ENCODE results near the gene CD2BP2. TPM values are rescaled to one million over a fixed set of nuclear protein-coding genes. Genes with fewer than 3 reads are reported as not detected.
"Not testable (repeated sequence)": the region's sequence is repeated elsewhere in the genome, so short reads cannot be mapped to it uniquely, and the experiment has no call there.

The CD2BP2 gene
- total RNA-seq, 1 experiment from 2014 or later, result 42.8 TPM

- DNase-seq (ENCODE audit: low spot score), result no peak
Observed at GRCh38 chr16:30342751-30343490, 12.2 kb downstream of the CD2BP2 start.

DNA sequence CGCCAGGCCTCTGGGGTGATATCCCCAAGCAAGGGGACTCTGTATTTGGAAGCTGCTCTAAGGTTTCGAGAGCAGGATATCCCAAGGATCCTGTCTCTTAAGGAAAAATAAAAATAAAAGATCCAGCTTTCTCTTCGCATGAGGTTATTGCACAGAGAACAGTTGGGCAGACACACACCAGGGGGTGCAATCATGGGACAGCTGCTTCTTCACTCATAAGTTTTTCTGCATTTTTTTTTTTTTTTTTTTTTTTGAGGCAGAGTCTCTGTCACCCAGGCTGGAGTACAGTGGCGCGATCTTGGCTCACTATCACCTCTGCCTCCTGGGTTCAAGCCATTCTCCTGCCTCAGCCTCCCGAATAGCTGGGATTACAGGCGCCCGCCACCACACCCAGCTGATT lies 13.1 kb downstream of the CD2BP2 start:
- DNase-seq (ENCODE audit: low spot score), result not testable (repeated sequence)

DNA sequence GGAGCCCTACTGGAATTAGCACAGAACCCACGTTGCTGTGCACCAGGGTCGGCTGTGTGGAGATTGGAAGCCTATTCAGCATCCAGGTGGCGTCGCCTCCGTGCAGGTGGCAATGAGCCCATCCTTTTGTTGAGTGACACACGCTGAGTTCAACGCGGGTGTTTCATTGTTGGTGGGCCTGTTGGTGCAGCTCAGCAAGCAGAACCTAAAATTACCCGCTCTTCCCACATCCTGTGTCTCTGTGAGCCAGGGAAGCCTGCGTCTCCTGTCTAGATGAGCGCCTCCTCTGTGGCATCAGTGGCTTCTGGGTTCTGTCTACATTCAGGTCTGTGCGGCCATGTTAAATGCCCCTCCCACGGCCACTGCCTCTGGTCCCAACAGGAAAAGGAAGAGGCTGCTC lies 14.5 kb downstream of the CD2BP2 start:
- no peak for DNase-seq (ENCODE audit: low spot score)

- not testable (repeated sequence) for DNase-seq (ENCODE audit: low spot score)
Observed at GRCh38 chr16:30338715-30339114, 16.4 kb downstream of the CD2BP2 start.

GRCh38 chr16:30337964-30338357 lies 17.1 kb downstream of the CD2BP2 start:
- not testable (repeated sequence) for DNase-seq (ENCODE audit: low spot score)

- no peak for DNase-seq (ENCODE audit: low spot score)
Observed at GRCh38 chr16:30335598-30336474, 19.3 kb downstream of the CD2BP2 start.

DNA sequence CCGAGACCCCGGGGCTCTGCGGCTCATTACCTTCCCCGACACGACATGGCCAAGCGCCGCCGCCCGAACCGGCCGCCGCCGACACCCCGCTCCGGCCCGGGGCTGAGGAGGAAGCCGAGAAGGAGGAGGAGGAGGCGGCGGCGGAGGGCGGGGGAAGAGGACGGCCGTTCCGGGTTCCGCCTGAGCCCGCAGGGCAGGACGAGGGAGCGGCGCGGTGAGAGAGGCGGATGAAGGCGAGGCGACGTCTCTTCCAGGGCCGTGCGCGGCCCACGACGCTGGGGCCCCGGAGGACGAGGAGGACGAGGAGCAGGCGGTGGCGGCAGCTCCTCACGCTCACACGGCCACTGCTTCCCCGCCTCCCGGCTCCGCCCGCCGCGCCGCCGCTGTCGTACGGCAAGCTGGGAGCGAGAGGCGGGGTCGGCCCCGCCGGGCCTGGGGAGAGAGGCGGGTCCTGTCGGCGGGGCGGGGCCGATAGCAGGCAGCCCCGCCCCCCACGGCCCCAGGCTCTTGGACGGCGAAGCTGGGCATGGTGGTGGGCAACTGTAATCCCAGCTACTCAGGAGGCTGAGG lies 20.0 kb downstream of the CD2BP2 start:
- DNase-seq (ENCODE audit: low spot score), result peak; percentile 87

DNA sequence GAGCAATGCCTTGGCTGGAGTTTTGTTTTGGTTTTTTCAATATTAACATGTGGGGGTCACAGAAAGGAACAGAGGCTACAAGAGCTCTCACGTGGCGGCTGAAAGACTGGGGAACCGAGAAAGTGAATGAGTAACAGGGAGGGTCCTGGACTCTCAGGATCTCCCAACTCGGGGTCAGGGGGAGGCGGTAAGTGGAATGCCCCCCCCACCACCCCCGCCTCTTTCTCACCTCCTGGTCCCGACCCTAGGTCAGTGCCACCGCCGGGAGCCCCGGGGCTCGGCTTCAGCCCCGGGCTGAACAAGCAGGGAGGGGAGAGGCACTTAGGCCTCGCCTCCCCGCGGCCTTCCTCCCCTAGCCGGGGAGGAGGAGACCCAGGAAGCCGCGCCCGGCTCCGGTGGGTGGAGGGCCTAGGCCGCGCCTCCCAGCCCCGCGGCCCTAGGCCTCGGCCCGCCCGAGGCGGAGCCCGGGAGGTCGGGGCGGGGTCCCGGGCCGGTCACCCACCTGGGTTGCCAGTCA lies 20.6 kb downstream of the CD2BP2 start:
- peak; percentile 80 for DNase-seq (ENCODE audit: low spot score)

DNA sequence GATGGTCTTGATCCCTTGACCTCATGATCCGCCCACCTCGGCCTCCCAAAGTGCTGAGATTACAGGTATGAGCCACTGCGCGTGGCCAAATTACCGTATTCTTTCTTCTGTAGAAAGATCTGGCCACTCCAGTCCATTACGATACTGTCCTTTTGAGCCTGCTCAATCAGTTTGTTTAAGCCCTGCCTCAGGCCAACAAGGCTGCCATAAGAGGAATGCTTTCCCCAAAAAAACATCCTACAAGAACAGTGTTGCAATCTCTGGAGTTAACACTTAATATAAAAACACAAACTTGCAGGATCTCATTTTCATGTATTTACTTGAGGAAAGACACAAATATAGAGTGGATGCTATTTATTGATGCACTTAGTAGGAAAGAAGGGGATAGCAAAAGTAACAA lies 30.9 kb downstream of the CD2BP2 start:
- DNase-seq (ENCODE audit: low spot score), result not testable (repeated sequence)

- DNase-seq (ENCODE audit: low spot score), result not testable (repeated sequence)
Observed at GRCh38 chr16:30318647-30319046, 36.5 kb downstream of the CD2BP2 start.

- DNase-seq (ENCODE audit: low spot score), result not testable (repeated sequence)
Observed at GRCh38 chr16:30310937-30311336, 44.2 kb downstream of the CD2BP2 start.

DNA sequence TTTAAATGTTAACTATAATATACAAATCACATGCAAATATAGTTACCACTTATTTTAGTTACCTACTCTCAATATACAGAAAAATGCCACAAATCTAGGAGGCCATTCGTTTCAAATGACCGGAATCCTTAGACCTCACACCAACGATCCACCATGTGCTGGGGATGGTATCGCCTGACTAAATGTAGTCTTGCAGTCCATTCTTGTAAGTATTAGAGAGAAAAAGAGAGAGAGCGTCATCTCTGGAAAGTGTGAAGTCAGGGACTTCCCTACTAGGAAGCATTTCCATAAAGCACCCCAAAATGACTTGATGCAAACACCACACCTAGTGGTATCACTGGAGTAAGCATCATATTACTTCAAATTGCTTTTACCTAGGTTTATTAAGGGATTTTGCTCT lies 45.9 kb downstream of the CD2BP2 start:
- DNase-seq (ENCODE audit: low spot score), result not testable (repeated sequence)

Other genes with a start within 250 kb of the CD2BP2 start
- 1.2 and 1.5 TPM in 2 replicates for gene GDPD3, start 241.8 kb downstream of the CD2BP2 start, total RNA-seq (2014; rRNA removed; shearing (Covaris generic))
- gene MAPK3, start 232.1 kb downstream of the CD2BP2 start, total RNA-seq (2014; rRNA removed; shearing (Covaris generic)), result 34.5 and 39.2 TPM in 2 replicates
- 7.6 and 10.1 TPM in 2 replicates for gene CORO1A, start 171.7 kb downstream of the CD2BP2 start, total RNA-seq (2014; rRNA removed; shearing (Covaris generic))
- 143 and 216 TPM in 2 replicates for gene BOLA2B, start 161.6 kb downstream of the CD2BP2 start, total RNA-seq (2014; rRNA removed; shearing (Covaris generic))
- gene SLX1A, start 161.4 kb downstream of the CD2BP2 start, total RNA-seq (2014; rRNA removed; shearing (Covaris generic)), result 81.6 and 97.9 TPM in 2 replicates
- gene SULT1A3, start 156.1 kb downstream of the CD2BP2 start, total RNA-seq (2014; rRNA removed; shearing (Covaris generic)), result 7.5 and 14.0 TPM in 2 replicates
- 0.39 and 1.0 TPM in 2 replicates for gene NPIPB13, start 106.8 kb downstream of the CD2BP2 start, total RNA-seq (2014; rRNA removed; shearing (Covaris generic))
- gene TBC1D10B, start 15.2 kb upstream of the CD2BP2 start, total RNA-seq (2014; rRNA removed; shearing (Covaris generic)), result 63.3 and 66.5 TPM in 2 replicates
- gene MYL11, start 19.5 kb upstream of the CD2BP2 start, total RNA-seq (2014; rRNA removed; shearing (Covaris generic)), result 1.0 TPM in 1 of 2 replicates, not detected in the other
- gene SEPTIN1, start 27.3 kb upstream of the CD2BP2 start, total RNA-seq (2014; rRNA removed; shearing (Covaris generic)), result 0.16 TPM in 1 of 2 replicates, not detected in the other
- gene ZNF48, start 40.1 kb upstream of the CD2BP2 start, total RNA-seq (2014; rRNA removed; shearing (Covaris generic)), result 19.0 and 20.3 TPM in 2 replicates
- gene ZNF771, start 52.3 kb upstream of the CD2BP2 start, total RNA-seq (2014; rRNA removed; shearing (Covaris generic)), result 12.6 and 17.7 TPM in 2 replicates
- 107 and 111 TPM in 2 replicates for gene DCTPP1, start 74.7 kb upstream of the CD2BP2 start, total RNA-seq (2014; rRNA removed; shearing (Covaris generic))
- 11.0 and 12.4 TPM in 2 replicates for gene SEPHS2, start 90.6 kb upstream of the CD2BP2 start, total RNA-seq (2014; rRNA removed; shearing (Covaris generic))
- not detected in 2 replicates for gene ITGAL, start 117.4 kb upstream of the CD2BP2 start, total RNA-seq (2014; rRNA removed; shearing (Covaris generic))
- 47.1 and 47.9 TPM in 2 replicates for gene ZNF768, start 171.3 kb upstream of the CD2BP2 start, total RNA-seq (2014; rRNA removed; shearing (Covaris generic))
- 7.9 and 8.8 TPM in 2 replicates for gene ZNF747, start 179.6 kb upstream of the CD2BP2 start, total RNA-seq (2014; rRNA removed; shearing (Covaris generic))
- 8.3 and 9.9 TPM in 2 replicates for gene ZNF764, start 203.1 kb upstream of the CD2BP2 start, total RNA-seq (2014; rRNA removed; shearing (Covaris generic))
- gene ZNF688, start 216.4 kb upstream of the CD2BP2 start, total RNA-seq (2014; rRNA removed; shearing (Covaris generic)), result 5.7 and 7.5 TPM in 2 replicates
- 7.7 and 12.2 TPM in 2 replicates for gene ZNF785, start 230.4 kb upstream of the CD2BP2 start, total RNA-seq (2014; rRNA removed; shearing (Covaris generic))

Data from HT-29 (cell line).